Gastroesophageal sphincter (tissue), 4 donors: ENCODE measurements around the gene MUC5AC. TPM values are rescaled to one million over a fixed set of nuclear protein-coding genes. Genes with fewer than 3 reads are reported as not detected.

Experiments
- ATAC-seq: fragments of 150-250 bp; one replicate; pipeline ENCODE4 v1.9.1; 2016; ENCODE audit warnings: mild to moderate bottlenecking, moderate library complexity
- H3K27ac ChIP-seq, 4 donors: fragments of 200-600 bp; sonication (generic) in 3 of 4; 1 replicate in 3 of 4; 2 replicates in 1 of 4; pipeline ENCODE4 v1.5.1; 2016 to 2019
- H3K27me3 ChIP-seq: fragments of 200-600 bp; sonication (generic); one replicate; pipeline ENCODE4 v1.5.1; 2019
- H3K36me3 ChIP-seq, 2 donors: fragments of 200-600 bp; sonication (generic); one replicate each; pipeline ENCODE4 v1.5.1; 2019; ENCODE audit warnings: control low read depth in 1 of 2
- H3K4me1 ChIP-seq, 3 donors: fragments of 200-600 bp; sonication (generic); 1 replicate in 2 of 3; 2 replicates in 1 of 3; pipeline ENCODE4 v1.5.1; 2016 to 2019; ENCODE audit warnings: control low read depth in 2 of 3
- H3K4me3 ChIP-seq, 2 donors: fragments of 200-600 bp; sonication (generic); one replicate each; pipeline ENCODE4 v1.5.1; 2019; ENCODE audit warnings: mild to moderate bottlenecking in 1 of 2, moderate library complexity in 1 of 2
- H3K9me3 ChIP-seq, 3 donors: fragments of 200-600 bp; sonication (generic); one replicate each; pipeline ENCODE4 v1.5.1; 2017 to 2019; ENCODE audit warnings: control low read depth in 2 of 3
- CTCF ChIP-seq, 4 experiments: fragments of 200-600 bp in 2 of 4; fragments of 450-650 bp in 2 of 4; sonication (generic) in 1 of 4; IDR thresholded peaks; one replicate each; pipeline ENCODE4 v1.5.1; 2017 to 2019; ENCODE audit warnings: antibody characterized with exemption in 4 of 4, mild to moderate bottlenecking in 2 of 4, moderate library complexity in 2 of 4
- EP300 ChIP-seq: sonication (generic); formaldehyde crosslinking; IDR thresholded peaks from one replicate; pipeline ENCODE4 v1.6.1; 2017; ENCODE audit warnings: antibody characterized with exemption, mild to moderate bottlenecking
- POLR2A ChIP-seq, 2 donors: fragments of 450-650 bp; IDR thresholded peaks; one replicate each; pipeline ENCODE4 v1.6.1; 2017; ENCODE audit warnings: antibody characterized with exemption in 2 of 2, mild to moderate bottlenecking in 2 of 2, moderate library complexity in 1 of 2
- POLR2AphosphoS5 ChIP-seq: sonication (generic); formaldehyde crosslinking; IDR thresholded peaks from one replicate; pipeline ENCODE4 v1.6.1; 2017; ENCODE audit warnings: antibody characterized with exemption
- WGBS, 2 donors: methylation state at CpG; one replicate each; pipeline ENCODE4 v1.1.5; 2018; ENCODE audit warnings: low coverage in 1 of 2; 5-methylcytosine and 5-hydroxymethylcytosine counted together
- total RNA-seq, 4 donors: library from RNA; depleted of rRNA; stranded (reverse); fragments of >200 nt; gene quantifications; one replicate each; pipeline ENCODE4 v1.1.0, GENCODE V29; 2016

MUC5AC gene
- total RNA-seq, 4 donors from 2014 or later, result 0.02 to 0.31 TPM; not detected in 2

GRCh38 chr11:1116666-1117390 lies 40.9 kb upstream of the MUC5AC start:
- Histone ChIP-seq H3K4me3 (no peak overlapping the region), H3K9me3 (no peaks in the 10 kb centered on the region), H3K27ac (no peak overlapping the region), H3K36me3 (no peaks in the 10 kb centered on the region), H3K27me3 (peaks cover 69% of the 10 kb centered on the region), H3K4me1 (no peaks in the 10 kb centered on the region)
- WGBS, 2 donors, result 46 to 52% methylated on average over 14 to 19 of the region's 23 CpGs
- TF ChIP-seq EP300, result no peak
- no peak for TF ChIP-seq CTCF (IDR thresholded peaks at IDR 0.05)
- TF ChIP-seq POLR2A (IDR thresholded peaks at IDR 0.05), result no peak
- no peak for TF ChIP-seq POLR2AphosphoS5
- ATAC-seq, result no peak

DNA sequence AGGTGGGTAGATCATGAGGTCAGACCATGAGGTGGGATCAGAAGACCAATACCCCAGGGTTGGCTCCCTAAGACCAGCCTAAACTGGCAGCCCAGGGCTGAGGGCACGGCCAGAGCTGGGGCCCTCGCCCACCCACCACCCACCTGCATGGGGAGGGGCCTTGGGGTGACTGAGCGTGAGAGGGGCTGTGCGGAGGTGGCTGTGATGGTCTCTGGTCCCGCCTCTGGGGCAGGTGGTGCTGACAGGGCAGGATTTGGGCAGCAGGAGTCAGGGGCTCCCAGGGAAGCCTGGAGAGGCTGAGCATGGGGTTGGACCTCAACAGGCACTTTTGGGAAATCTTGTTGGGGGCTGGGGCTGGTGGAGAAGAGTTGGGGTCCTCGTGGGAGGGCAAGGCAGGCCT lies 39.8 kb upstream of the MUC5AC start:
- TF ChIP-seq CTCF (IDR thresholded peaks at IDR 0.05), result no peak
- no peak for TF ChIP-seq POLR2AphosphoS5
- no peak for TF ChIP-seq POLR2A (IDR thresholded peaks at IDR 0.05)
- TF ChIP-seq EP300, result no peak
- WGBS, 2 donors, result 50 to 71% methylated on average over 1 of the region's 6 CpGs
- no peak overlapping the region for H3K4me3 ChIP-seq
- no peaks in the 10 kb centered on the region for H3K9me3 ChIP-seq
- no peak overlapping the region for H3K27ac ChIP-seq
- H3K27me3 ChIP-seq, result peaks cover 69% of the 10 kb centered on the region
- H3K36me3 ChIP-seq, result no peaks in the 10 kb centered on the region
- H3K4me1 ChIP-seq, result no peaks in the 10 kb centered on the region
- no peak for ATAC-seq

GRCh38 chr11:1118755-1119603 lies 38.8 kb upstream of the MUC5AC start:
- no peak for ATAC-seq
- Histone ChIP-seq H3K9me3 (no peaks in the 10 kb centered on the region), H3K4me3 (no peak overlapping the region), H3K27me3 (peaks cover 77% of the 10 kb centered on the region), H3K4me1 (no peaks in the 10 kb centered on the region), H3K36me3 (no peaks in the 10 kb centered on the region), H3K27ac (no peak overlapping the region)
- no peak for TF ChIP-seq EP300
- TF ChIP-seq POLR2A (IDR thresholded peaks at IDR 0.05), result no peak
- no peak for TF ChIP-seq POLR2AphosphoS5
- TF ChIP-seq CTCF (IDR thresholded peaks at IDR 0.05), result no peak
- WGBS, 2 donors, result 73 to 76% methylated on average over 8 to 14 of the region's 22 CpGs

DNA sequence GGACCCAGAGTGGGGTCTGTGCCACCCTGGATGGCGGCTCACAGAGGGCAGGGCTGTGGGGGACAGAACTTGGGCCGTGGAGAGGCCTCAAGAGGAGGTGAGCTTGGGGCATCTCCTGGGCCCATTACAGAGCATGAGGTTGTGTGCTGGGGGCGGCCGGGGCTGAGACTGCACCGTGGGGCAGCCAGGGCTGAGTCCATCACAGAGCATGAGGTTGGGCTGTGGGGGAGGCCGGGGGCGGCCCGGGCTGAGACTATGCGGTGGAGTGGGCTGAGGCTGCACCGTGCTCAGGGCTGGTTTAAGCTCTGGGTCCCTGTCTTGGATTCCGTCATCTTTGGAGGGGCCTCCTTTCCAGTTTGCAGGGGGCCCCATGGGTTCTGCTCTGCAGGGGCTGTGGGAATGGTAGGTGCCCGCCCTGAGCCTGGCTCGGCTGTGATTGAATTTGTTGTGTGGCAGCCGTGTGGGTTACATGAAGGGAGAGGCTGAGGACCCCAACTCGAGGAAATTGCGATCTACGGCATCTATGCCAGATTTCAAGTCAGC lies 38.1 kb upstream of the MUC5AC start:
- Histone ChIP-seq H3K36me3 (no peaks in the 10 kb centered on the region), H3K27me3 (peaks cover 78% of the 10 kb centered on the region), H3K4me1 (no peaks in the 10 kb centered on the region), H3K4me3 (no peak overlapping the region), H3K9me3 (no peaks in the 10 kb centered on the region), H3K27ac (no peak overlapping the region)
- ATAC-seq, result no peak
- TF ChIP-seq POLR2A (IDR thresholded peaks at IDR 0.05) (no peak), POLR2AphosphoS5 (no peak), CTCF (IDR thresholded peaks at IDR 0.05) (no peak), EP300 (no peak)
- 82% methylated on average over 8 of the region's 17 CpGs; no CpG with 5 or more reads in 1 of the 2 donors for WGBS, 2 donors
